WTC11 (cell line): ENCODE results near the gene TFPI2. TPM values are rescaled to one million over a fixed set of nuclear protein-coding genes. Genes with fewer than 3 reads are reported as not detected.

Source experiments
- ATAC-seq: fragments of 200-7000 bp; cut with Tn5 transposase; 2 replicates; pipeline ENCODE4 v1.10.0; 2021; ENCODE audit warnings: mild to moderate bottlenecking, moderate library complexity
- CTCF ChIA-PET: fragments of 300-600 bp; sonication (Branson Sonifier 250); formaldehyde crosslinking; loops from one replicate; lab custom pipeline; 2021; ENCODE audit warnings: antibody characterized with exemption; lab: Charles Lee
- POLR2A ChIA-PET: fragments of 350-600 bp; sonication (Branson Sonifier 250); formaldehyde crosslinking; loops from one replicate; lab custom pipeline; 2021; ENCODE audit warnings: antibody characterized with exemption; lab: Charles Lee
- DNase-seq: peaks from one replicate; pipeline ENCODE4 v3.0.0; 2021; ENCODE audit warnings: low spot score
- H3K27ac Mint-ChIP-seq: 2 replicates; pipeline ENCODE4 v1.8.0; 2021; ENCODE audit warnings: mixed read lengths
- H3K27me3 Mint-ChIP-seq: 2 replicates; pipeline ENCODE4 v1.8.0; 2021; ENCODE audit warnings: low read depth, mild to moderate bottlenecking, moderate library complexity, mixed read lengths
- H3K36me3 Mint-ChIP-seq: 2 replicates; pipeline ENCODE4 v1.8.0; 2021; ENCODE audit warnings: mixed read lengths
- H3K4me1 Mint-ChIP-seq: 2 replicates; pipeline ENCODE4 v1.8.0; 2022; ENCODE audit warnings: mixed read lengths
- H3K4me3 Mint-ChIP-seq: 2 replicates; pipeline ENCODE4 v1.8.0; 2021; ENCODE audit warnings: mild to moderate bottlenecking, moderate library complexity, mixed read lengths
- H3K9me3 Mint-ChIP-seq: 2 replicates; pipeline ENCODE4 v1.8.0; 2021; ENCODE audit warnings: mixed read lengths
- AFF4 ChIP-seq: sonication (generic); formaldehyde crosslinking; IDR thresholded peaks from 2 replicates; pipeline ENCODE4 v1.8.1; 2023; ENCODE audit warnings: mild to moderate bottlenecking, missing genetic modification reagents, borderline replicate concordance
- AR ChIP-seq: fragments of 250-450 bp; sonication (Bioruptor Pico); IDR thresholded peaks from 2 replicates; pipeline ENCODE4 v1.9.0; 2021; ENCODE audit warnings: mild to moderate bottlenecking
- ATF6 ChIP-seq: sonication (generic); formaldehyde crosslinking; IDR thresholded peaks from 2 replicates; pipeline ENCODE4 v1.8.1; 2023; ENCODE audit warnings: mild to moderate bottlenecking, missing genetic modification reagents
- CBFB ChIP-seq: sonication (generic); formaldehyde crosslinking; IDR thresholded peaks from 2 replicates; pipeline ENCODE4 v1.8.1; 2022; ENCODE audit warnings: mild to moderate bottlenecking, low read depth, missing genetic modification reagents
- CDX4 ChIP-seq: fragments of 250-450 bp; sonication (Bioruptor Pico); IDR thresholded peaks from 2 replicates; pipeline ENCODE4 v1.9.0; 2021; ENCODE audit warnings: moderate library complexity, mild to moderate bottlenecking, inconsistent platforms, borderline replicate concordance
- ELF4 ChIP-seq: sonication (generic); formaldehyde crosslinking; IDR thresholded peaks from 2 replicates; pipeline ENCODE4 v1.8.1; 2022; ENCODE audit warnings: low read depth, mild to moderate bottlenecking, moderate library complexity, missing genetic modification reagents
- ESRRA ChIP-seq: sonication (generic); formaldehyde crosslinking; IDR thresholded peaks from 2 replicates; pipeline ENCODE4 v1.8.1; 2022; ENCODE audit warnings: mild to moderate bottlenecking, missing genetic modification reagents, borderline replicate concordance
- FOXJ3 ChIP-seq: sonication (generic); formaldehyde crosslinking; IDR thresholded peaks from 2 replicates; pipeline ENCODE4 v1.9.0; 2021; ENCODE audit warnings: missing genetic modification reagents, mild to moderate bottlenecking, borderline replicate concordance
- FOXP4 ChIP-seq: sonication (generic); formaldehyde crosslinking; IDR thresholded peaks from 2 replicates; pipeline ENCODE4 v1.8.0; 2022; ENCODE audit warnings: mild to moderate bottlenecking, missing genetic modification reagents
- GTF2I ChIP-seq: fragments of 250-450 bp; sonication (Bioruptor Pico); conservative IDR thresholded peaks from 2 replicates; pipeline ENCODE4 v1.4.0; 2021; ENCODE audit warnings: mild to moderate bottlenecking
- JUN ChIP-seq: sonication (generic); formaldehyde crosslinking; IDR thresholded peaks from 2 replicates; pipeline ENCODE4 v1.8.0; 2023; ENCODE audit warnings: mild to moderate bottlenecking, missing genetic modification reagents
- MLX ChIP-seq: sonication (generic); formaldehyde crosslinking; IDR thresholded peaks from 2 replicates; pipeline ENCODE4 v1.8.1; 2023; ENCODE audit warnings: mild to moderate bottlenecking, missing genetic modification reagents, moderate library complexity
- NFYB ChIP-seq: sonication (generic); formaldehyde crosslinking; conservative IDR thresholded peaks from 2 replicates; pipeline ENCODE4 v1.8.0; 2022; ENCODE audit warnings: low read depth, missing genetic modification reagents
- NR1H2 ChIP-seq: sonication (generic); formaldehyde crosslinking; IDR thresholded peaks from 2 replicates; pipeline ENCODE4 v1.9.0; 2021; ENCODE audit warnings: mild to moderate bottlenecking, moderate library complexity, missing genetic modification reagents
- SOX15 ChIP-seq: fragments of 250-450 bp; sonication (Bioruptor Pico); IDR thresholded peaks from 2 replicates; pipeline ENCODE4 v1.9.0; 2021; ENCODE audit warnings: mild to moderate bottlenecking
- TP53 ChIP-seq: sonication (generic); formaldehyde crosslinking; IDR thresholded peaks from 2 replicates; pipeline ENCODE4 v1.8.1; 2023; ENCODE audit warnings: mild to moderate bottlenecking, missing genetic modification reagents
- ZNF138 ChIP-seq: sonication (generic); formaldehyde crosslinking; conservative IDR thresholded peaks from 2 replicates; pipeline ENCODE4 v1.8.1; 2022; ENCODE audit warnings: mild to moderate bottlenecking, moderate library complexity, missing genetic modification reagents
- ZNF232 ChIP-seq: sonication (generic); formaldehyde crosslinking; IDR thresholded peaks from 2 replicates; pipeline ENCODE4 v1.8.0; 2022; ENCODE audit warnings: mild to moderate bottlenecking, missing genetic modification reagents
- ZNF317 ChIP-seq: sonication (generic); formaldehyde crosslinking; IDR thresholded peaks from 2 replicates; pipeline ENCODE4 v1.8.1; 2023; ENCODE audit warnings: low read depth, mild to moderate bottlenecking, moderate library complexity, missing genetic modification reagents, borderline replicate concordance
- ZNF396 ChIP-seq: fragments of 250-450 bp; sonication (Bioruptor Pico); IDR thresholded peaks from 2 replicates; pipeline ENCODE4 v1.8.0; 2021; ENCODE audit warnings: mild to moderate bottlenecking, moderate library complexity, borderline replicate concordance
- ZNF416 ChIP-seq: fragments of 250-450 bp; sonication (Bioruptor Pico); IDR thresholded peaks from 2 replicates; pipeline ENCODE4 v1.9.0; 2021; ENCODE audit warnings: mild to moderate bottlenecking, inconsistent platforms
- ZNF671 ChIP-seq: fragments of 250-450 bp; sonication (Bioruptor Pico); IDR thresholded peaks from 2 replicates; pipeline ENCODE4 v1.8.0; 2021; ENCODE audit warnings: mild to moderate bottlenecking
- total RNA-seq: library from RNA; stranded (reverse); gene quantifications from 3 replicates; pipeline ENCODE4 v1.2.3, GENCODE V29; 2021

Gene TFPI2
- total RNA-seq, 1 experiment from 2014 or later, result 10.4 TPM

GRCh38 chr7:93894426-93894825 is 3.9 kb upstream of the TFPI2 start (continued):
- TF ChIP-seq ZNF671 (CRISPR knock-in tag) (no peak), AFF4 (no peak), TP53 (CRISPR knock-in tag) (no peak), MLX (CRISPR knock-in tag) (no peak), CBFB (CRISPR knock-in tag) (no peak)

- Mint-ChIP-seq H3K36me3 (no peaks in the 10 kb centered on the region), H3K27ac (0 out of 2 replicates have a peak overlapping the region, but pooled peaks have one; percentile 14), H3K4me1 (peaks cover 4% of the 10 kb centered on the region), H3K27me3 (peaks cover 46% of the 10 kb centered on the region), H3K4me3 (peak overlapping the region; percentile 97), H3K9me3 (no peaks in the 10 kb centered on the region)
- ChIA-PET POLR2A (interaction anchor here (0.7 kb wide), 1 partner anchor 114 kb away, joined by 3 read pairs; the partner anchor contains the start of gene BET1), CTCF (interaction anchor here (0.6 to 1.9 kb wide), 6 partner anchors 13 to 416 kb away, joined by 3 to 8 read pairs (median 4); no protein-coding TSS in a partner anchor)
- ATAC-seq (peak; percentile 80), DNase-seq (peak; percentile 68)
- TF ChIP-seq CDX4 (CRISPR knock-in tag) (no peak), ATF6 (CRISPR knock-in tag) (no peak), ELF4 (CRISPR knock-in tag) (no peak), ZNF317 (no peak), ESRRA (no peak), FOXP4 (CRISPR knock-in tag) (peak; percentile 12; the same call in 1 of the 2 replicates), FOXJ3 (CRISPR knock-in tag) (no peak), SOX15 (CRISPR knock-in tag) (no peak), ZNF138 (CRISPR knock-in tag) (no peak)
These were observed 501 bp downstream of the TFPI2 start for GRCh38 chr7:93890041-93890463.

- Mint-ChIP-seq H3K27me3 (peaks cover 46% of the 10 kb centered on the region), H3K4me3 (peak overlapping the region; percentile 97), H3K36me3 (no peaks in the 10 kb centered on the region), H3K27ac (no peak overlapping the region), H3K9me3 (no peaks in the 10 kb centered on the region), H3K4me1 (peaks cover 4% of the 10 kb centered on the region)
- POLR2A ChIA-PET, result no interaction called here
- CTCF ChIA-PET, result interaction anchor here (1.0 to 1.9 kb wide), 2 partner anchors 13 to 333 kb away, joined by 3 to 8 read pairs; no protein-coding TSS in a partner anchor
- DNase-seq, result no peak
- ATAC-seq, result no peak
- TF ChIP-seq ZNF416 (CRISPR knock-in tag) (no peak), ZNF232 (no peak), NFYB (CRISPR knock-in tag) (no peak), GTF2I (CRISPR knock-in tag) (no peak), ZNF396 (CRISPR knock-in tag) (no peak), ZNF317 (no peak), JUN (CRISPR knock-in tag) (no peak), NR1H2 (no peak), AR (no peak)
These were observed 1.3 kb downstream of the TFPI2 start for GRCh38 chr7:93889261-93889660.
